K562 (cell line): ENCODE results near the gene DYRK2. TPM values are rescaled to one million over a fixed set of nuclear protein-coding genes. Genes with fewer than 3 reads are reported as not detected.

Experiments used
- ATAC-seq: fragments of 200-7000 bp; cut with Tn5 transposase; 3 replicates; pipeline ENCODE4 v1.9.1; 2020; ENCODE audit warnings: moderate library complexity
- BruUV-seq: library from RNA; stranded (reverse); fragments of 400-500 nt; replicated peaks from 2 replicates; lab custom pipeline; 2021; lab: Mats Ljungman, UMichigan
- CTCF ChIA-PET: fragments of 300-600 bp; formaldehyde crosslinking; extraction: SDS; loops from one replicate; lab custom pipeline; 2021; ENCODE audit warnings: low intra/inter-chr PET ratio; lab: Yijun Ruan, JAX
- POLR2A ChIA-PET: fragments of 300-600, 350-650 bp; sonication (Branson Sonifier 250); formaldehyde crosslinking; extraction: SDS; loops from one replicate; lab custom pipeline; 2021; ENCODE audit warnings: antibody characterized with exemption, inconsistent platforms; lab: Yijun Ruan, JAX
- DNase-seq, 4 experiments: peaks; one replicate each; pipeline versions ENCODE4 v3.0.0 to v3.0.0-alpha.2; 2011 to 2018; ENCODE audit warnings: low spot score in 3 of 4, mixed read lengths in 3 of 4; ENCODE audit errors: extremely low read depth in 1 of 4
- FAIRE-seq: peaks from 2 replicates; lab custom pipeline; 2011; peaks lifted over from hg19 to GRCh38; lab: Jason Lieb, UNC
- H2AFZ ChIP-seq: 2 replicates; pipeline ENCODE4 v1.6.0; 2011; ENCODE audit warnings: low read depth, low read length, control low read depth, inconsistent platforms
- H3K27ac ChIP-seq: fragments of 200-600 bp; 3 replicates; pipeline ENCODE4 v1.8.0; 2011; ENCODE audit warnings: low read depth, mild to moderate bottlenecking, control low read depth, inconsistent platforms, low read length, moderate library complexity, mixed read lengths; ENCODE audit errors: extremely low read depth
- H3K27me3 ChIP-seq, 2 experiments: fragments of 300-600 bp in 1 of 2; 2 replicates in 1 of 2; 3 replicates in 1 of 2; pipeline versions ENCODE4 v1.6.0 to v1.8.0; 2011; ENCODE audit warnings: inconsistent platforms in 2 of 2, low read length in 2 of 2, mild to moderate bottlenecking in 1 of 2, mixed read lengths in 1 of 2, moderate library complexity in 1 of 2; ENCODE audit not compliant: control insufficient read depth in 2 of 2, insufficient read depth in 2 of 2
- H3K36me3 ChIP-seq: fragments of 300-600 bp; 3 replicates; pipeline ENCODE4 v1.8.0; 2011; ENCODE audit warnings: mild to moderate bottlenecking, low read length, inconsistent platforms; ENCODE audit not compliant: control insufficient read depth, insufficient read depth
- H3K4me1 ChIP-seq, 2 experiments: fragments of 200-600 bp in 1 of 2; replicated peaks in 1 of 2; 2 replicates in 1 of 2; 3 replicates in 1 of 2; pipeline versions ENCODE4 v1.5.1 to v1.8.0; 2011; ENCODE audit warnings: inconsistent platforms in 2 of 2, low read length in 2 of 2, mild to moderate bottlenecking in 1 of 2, mixed read lengths in 1 of 2, moderate library complexity in 1 of 2; ENCODE audit not compliant: control insufficient read depth in 2 of 2, insufficient read depth in 2 of 2
- H3K4me2 ChIP-seq: 2 replicates; pipeline ENCODE4 v1.6.1; 2011; ENCODE audit warnings: low read length, control low read depth, inconsistent platforms, mixed read lengths; ENCODE audit not compliant: insufficient read depth
- H3K4me3 ChIP-seq: fragments of 200-600 bp; sonication (generic), shearing (Covaris generic); 2 replicates; pipeline ENCODE4 v1.5.1; 2016; ENCODE audit warnings: control low read depth, inconsistent platforms
- H3K79me2 ChIP-seq: fragments of 200-600 bp; 3 replicates; pipeline ENCODE4 v1.8.0; 2011; ENCODE audit warnings: low read length, inconsistent platforms; ENCODE audit not compliant: control insufficient read depth, insufficient read depth
- H3K9ac ChIP-seq, 2 experiments: 2 replicates each; pipeline versions ENCODE4 v1.6.0 to v1.6.1; 2011; ENCODE audit warnings: low read depth in 2 of 2, low read length in 2 of 2, control low read depth in 1 of 2, inconsistent platforms in 1 of 2, mild to moderate bottlenecking in 1 of 2, mixed read lengths in 1 of 2; ENCODE audit not compliant: insufficient read depth in 1 of 2
- H3K9me1 ChIP-seq: one replicate; pipeline ENCODE4 v1.6.0; 2011; ENCODE audit warnings: inconsistent platforms, mild to moderate bottlenecking, low read length, moderate library complexity; ENCODE audit not compliant: control insufficient read depth, insufficient read depth
- H3K9me3 ChIP-seq: replicated peaks from 2 replicates; pipeline ENCODE4 v1.5.1; 2011; ENCODE audit warnings: low read depth, low read length, inconsistent platforms; ENCODE audit not compliant: control insufficient read depth, insufficient read depth
- H4K20me1 ChIP-seq: replicated peaks from 2 replicates; pipeline ENCODE4 v1.6.1; 2011; ENCODE audit warnings: low read length, inconsistent platforms, mixed read lengths; ENCODE audit not compliant: control insufficient read depth, insufficient read depth
- BRD4 ChIP-seq: fragments of 200-600 bp; sonication (generic); IDR thresholded peaks from 2 replicates; pipeline ENCODE4 v1.6.1; 2017; ENCODE audit warnings: inconsistent platforms
- JUN ChIP-seq, 2 experiments: sonication (generic) in 1 of 2; formaldehyde crosslinking in 1 of 2; IDR thresholded peaks; 2 replicates each; pipeline versions ENCODE4 v1.6.1 to v1.8.0; 2012 to 2022; ENCODE audit warnings: borderline replicate concordance in 2 of 2, mild to moderate bottlenecking in 2 of 2, improper control_type of control experiment in 1 of 2, low read depth in 1 of 2, low read length in 1 of 2, missing genetic modification reagents in 1 of 2
- MYNN ChIP-seq, 2 experiments: sonication (generic); formaldehyde crosslinking in 1 of 2; IDR thresholded peaks; 2 replicates each; pipeline versions ENCODE4 v1.5.0 to v1.6.1; 2016 to 2020; ENCODE audit warnings: antibody characterized with exemption in 1 of 2, missing genetic modification reagents in 1 of 2
- PML ChIP-seq: IDR thresholded peaks from 2 replicates; pipeline ENCODE4 v1.6.1; 2012; ENCODE audit warnings: low read length, inconsistent platforms
- ZNF696 ChIP-seq: fragments of 250-450 bp; sonication (Bioruptor Pico); conservative IDR thresholded peaks from 2 replicates; pipeline ENCODE4 v1.4.0; 2020; ENCODE audit warnings: mild to moderate bottlenecking, moderate library complexity
- WGBS: fragments of 100-300 bp; shearing (Covaris generic); methylation state at CpG from one replicate; pipeline ENCODE4 v1.1.6; 2016; ENCODE audit warnings: low coverage, mixed read lengths; ENCODE audit not compliant: insufficient coverage; ENCODE audit errors: missing lambda C conversion rate; 5-methylcytosine and 5-hydroxymethylcytosine counted together
- in situ Hi-C: fragments of 300-500 bp; cut with MboI; formaldehyde crosslinking; loops from 4 replicates; pipeline ENCODE4 v1.15.0; 2018; ENCODE audit warnings: inconsistent platforms, mixed read lengths
- intact Hi-C: fragments of 100-400 bp; cut with micrococcal nuclease; formaldehyde crosslinking; loops from 2 replicates; pipeline ENCODE4 v1.14.2; 2022
- polyA plus RNA-seq, 8 experiments: library from polyadenylated mRNA; depleted of rRNA in 4 of 8; stranded (reverse) in 5 of 8; unstranded in 3 of 8; fragments of >200 nt; fragmentation: Nextera tagmentation in 2 of 8; fragmentation: Illumina TruSeq in 1 of 8; extraction: Ambion mirVana in 2 of 8; extraction: Trizol in 1 of 8; gene quantifications; 2 replicates each; pipeline versions ENCODE4 v1.2.1 to v1.2.3, GENCODE V29; 2011 to 2014; ENCODE audit warnings: inconsistent platforms in 1 of 8, missing spikeins in 1 of 8
- total RNA-seq, 7 experiments: library from RNA; depleted of rRNA in 6 of 7; stranded (reverse); fragments of >200 nt in 6 of 7; fragmentation: Illumina TruSeq in 2 of 7; extraction: Trizol in 2 of 7; gene quantifications; 2 replicates each; pipeline versions ENCODE4 v1.2.1 to v1.2.3, GENCODE V29; 2011 to 2021; ENCODE audit warnings: low replicate concordance in 1 of 7
- TF ChIP-seq, protein P1 (sequence below): fragments of 450-650 bp; IDR thresholded peaks from 2 replicates; pipeline ENCODE4 v1.6.1; 2018; ENCODE audit not compliant: partially characterized antibody
- TF ChIP-seq, protein P2 (sequence below): fragments of 250-450 bp; sonication (Bioruptor Pico); IDR thresholded peaks from 2 replicates; pipeline ENCODE4 v1.5.1; 2021; ENCODE audit warnings: mild to moderate bottlenecking
- TF ChIP-seq, protein P3 (sequence below): fragments of 450-650 bp; formaldehyde crosslinking; IDR thresholded peaks from 2 replicates; pipeline ENCODE4 v1.4.0; 2020; ENCODE audit warnings: mild to moderate bottlenecking, moderate library complexity
- TF ChIP-seq, protein P4 (sequence below): sonication (generic); formaldehyde crosslinking; IDR thresholded peaks from 2 replicates; pipeline ENCODE4 v1.8.0; 2022; ENCODE audit warnings: mild to moderate bottlenecking, missing genetic modification reagents

The DYRK2 gene
- total and polyA plus RNA-seq, 9 of the 15 experiments (the other 6 are each of a cell fraction or from before 2014, with no cell fraction given) = 1.7 to 15.4 (median 8.4) TPM

DNA sequence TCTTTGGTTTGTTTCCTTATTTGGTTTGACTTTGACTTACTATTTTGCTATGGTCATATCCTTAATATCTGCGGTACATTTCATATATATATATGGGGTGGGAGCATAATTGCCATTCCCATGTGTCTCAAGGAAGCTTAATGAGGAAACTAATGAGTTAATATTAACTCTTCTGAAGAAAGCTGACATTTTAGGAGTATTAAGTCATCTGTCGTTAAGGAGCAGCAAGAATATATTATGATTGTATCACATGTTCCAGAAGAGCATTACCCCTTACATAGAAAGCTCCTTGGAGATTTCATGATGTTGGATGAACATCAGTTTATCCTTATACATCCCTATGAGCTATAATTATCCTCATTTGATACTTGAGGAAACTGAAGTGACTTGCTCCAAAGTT is 15.6 kb downstream of the DYRK2 start (continued):
- TF ChIP-seq, protein P1, sequence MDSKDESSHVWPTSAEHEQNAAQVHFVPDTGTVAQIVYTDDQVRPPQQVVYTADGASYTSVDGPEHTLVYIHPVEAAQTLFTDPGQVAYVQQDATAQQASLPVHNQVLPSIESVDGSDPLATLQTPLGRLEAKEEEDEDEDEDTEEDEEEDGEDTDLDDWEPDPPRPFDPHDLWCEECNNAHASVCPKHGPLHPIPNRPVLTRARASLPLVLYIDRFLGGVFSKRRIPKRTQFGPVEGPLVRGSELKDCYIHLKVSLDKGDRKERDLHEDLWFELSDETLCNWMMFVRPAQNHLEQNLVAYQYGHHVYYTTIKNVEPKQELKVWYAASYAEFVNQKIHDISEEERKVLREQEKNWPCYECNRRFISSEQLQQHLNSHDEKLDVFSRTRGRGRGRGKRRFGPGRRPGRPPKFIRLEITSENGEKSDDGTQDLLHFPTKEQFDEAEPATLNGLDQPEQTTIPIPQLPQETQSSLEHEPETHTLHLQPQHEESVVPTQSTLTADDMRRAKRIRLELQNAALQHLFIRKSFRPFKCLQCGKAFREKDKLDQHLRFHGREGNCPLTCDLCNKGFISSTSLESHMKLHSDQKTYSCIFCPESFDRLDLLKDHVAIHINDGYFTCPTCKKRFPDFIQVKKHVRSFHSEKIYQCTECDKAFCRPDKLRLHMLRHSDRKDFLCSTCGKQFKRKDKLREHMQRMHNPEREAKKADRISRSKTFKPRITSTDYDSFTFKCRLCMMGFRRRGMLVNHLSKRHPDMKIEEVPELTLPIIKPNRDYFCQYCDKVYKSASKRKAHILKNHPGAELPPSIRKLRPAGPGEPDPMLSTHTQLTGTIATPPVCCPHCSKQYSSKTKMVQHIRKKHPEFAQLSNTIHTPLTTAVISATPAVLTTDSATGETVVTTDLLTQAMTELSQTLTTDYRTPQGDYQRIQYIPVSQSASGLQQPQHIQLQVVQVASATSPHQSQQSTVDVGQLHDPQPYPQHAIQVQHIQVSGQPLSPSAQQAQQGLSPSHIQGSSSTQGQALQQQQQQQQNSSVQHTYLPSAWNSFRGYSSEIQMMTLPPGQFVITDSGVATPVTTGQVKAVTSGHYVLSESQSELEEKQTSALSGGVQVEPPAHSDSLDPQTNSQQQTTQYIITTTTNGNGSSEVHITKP = no peak
- TF ChIP-seq, protein P2, sequence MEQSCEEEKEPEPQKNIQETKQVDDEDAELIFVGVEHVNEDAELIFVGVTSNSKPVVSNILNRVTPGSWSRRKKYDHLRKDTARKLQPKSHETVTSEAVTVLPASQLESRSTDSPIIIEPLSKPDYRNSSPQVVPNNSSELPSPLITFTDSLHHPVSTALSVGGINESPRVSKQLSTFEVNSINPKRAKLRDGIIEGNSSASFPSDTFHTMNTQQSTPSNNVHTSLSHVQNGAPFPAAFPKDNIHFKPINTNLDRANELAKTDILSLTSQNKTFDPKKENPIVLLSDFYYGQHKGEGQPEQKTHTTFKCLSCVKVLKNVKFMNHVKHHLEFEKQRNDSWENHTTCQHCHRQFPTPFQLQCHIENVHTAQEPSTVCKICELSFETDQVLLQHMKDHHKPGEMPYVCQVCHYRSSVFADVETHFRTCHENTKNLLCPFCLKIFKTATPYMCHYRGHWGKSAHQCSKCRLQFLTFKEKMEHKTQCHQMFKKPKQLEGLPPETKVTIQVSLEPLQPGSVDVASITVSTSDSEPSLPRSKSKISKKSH (CRISPR knock-in tag) = no peak
- TF ChIP-seq, all 486 proteins: peak for 0

DNA sequence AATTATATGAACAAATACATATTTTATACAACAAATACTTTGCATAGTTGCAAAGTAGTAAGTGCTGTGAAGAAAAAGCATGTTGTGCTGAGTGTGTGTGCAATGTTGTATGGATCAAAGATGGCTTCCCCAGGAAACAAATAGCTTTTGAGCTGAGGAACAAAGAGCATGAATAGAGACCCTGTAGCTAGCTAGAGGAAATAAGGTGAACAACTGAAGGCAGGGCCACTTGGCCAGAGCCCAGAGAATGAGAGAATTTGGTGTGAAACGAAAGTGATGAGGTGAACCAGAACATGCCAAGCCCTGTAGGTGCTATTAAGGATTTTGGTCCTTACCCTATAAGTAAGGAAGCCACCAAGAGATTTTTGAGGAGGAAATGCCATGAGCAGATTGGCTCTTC is 17.1 kb downstream of the DYRK2 start:
- no peak for DNase-seq
- CTCF ChIA-PET = no interaction called here
- no peak for ATAC-seq
- H3K4me1 ChIP-seq = peaks cover 0 to 7% of the 10 kb centered on the region in 2 experiments; a peak in 2 of 5 replicates
- 14% methylated on average over 1 of the region's 1 CpG for WGBS
- peaks cover 1% of the 10 kb centered on the region; the same call in 1 of the 3 replicates for H3K36me3 ChIP-seq
- FAIRE-seq = no peak
- no peak overlapping the region for H3K27ac ChIP-seq
- H4K20me1 ChIP-seq = peaks cover 5% of the 10 kb centered on the region; the same call in 1 of the 2 replicates
- no peak overlapping the region for H3K4me2 ChIP-seq
- H3K9ac ChIP-seq = no peak overlapping the region
- H2AFZ ChIP-seq = no peak overlapping the region
- H3K4me3 ChIP-seq = no peak overlapping the region
- POLR2A ChIA-PET = no interaction called here
- no peaks in the 10 kb centered on the region for H3K9me1 ChIP-seq
- intact Hi-C loops = no loop called here
- BruUV-seq = no TSS peak
- H3K9me3 ChIP-seq = no peaks in the 10 kb centered on the region
- in situ Hi-C loops = no loop called here
- no peaks in the 10 kb centered on the region for H3K27me3 ChIP-seq
- no peaks in the 10 kb centered on the region for H3K79me2 ChIP-seq
- TF ChIP-seq MYNN (IDR thresholded peaks at IDR 0.05) (no peak), MYNN (CRISPR knock-in tag; IDR thresholded peaks at IDR 0.05) (no peak), PML (no peak), ZNF696 (CRISPR knock-in tag) (no peak), JUN (IDR thresholded peaks at IDR 0.05; ENCODE audit: borderline replicate concordance, low read depth, low read length) (no peak), JUN (CRISPR knock-in tag; IDR thresholded peaks at IDR 0.05; ENCODE audit: borderline replicate concordance) (no peak), BRD4 (no peak)
- TF ChIP-seq, protein P3, sequence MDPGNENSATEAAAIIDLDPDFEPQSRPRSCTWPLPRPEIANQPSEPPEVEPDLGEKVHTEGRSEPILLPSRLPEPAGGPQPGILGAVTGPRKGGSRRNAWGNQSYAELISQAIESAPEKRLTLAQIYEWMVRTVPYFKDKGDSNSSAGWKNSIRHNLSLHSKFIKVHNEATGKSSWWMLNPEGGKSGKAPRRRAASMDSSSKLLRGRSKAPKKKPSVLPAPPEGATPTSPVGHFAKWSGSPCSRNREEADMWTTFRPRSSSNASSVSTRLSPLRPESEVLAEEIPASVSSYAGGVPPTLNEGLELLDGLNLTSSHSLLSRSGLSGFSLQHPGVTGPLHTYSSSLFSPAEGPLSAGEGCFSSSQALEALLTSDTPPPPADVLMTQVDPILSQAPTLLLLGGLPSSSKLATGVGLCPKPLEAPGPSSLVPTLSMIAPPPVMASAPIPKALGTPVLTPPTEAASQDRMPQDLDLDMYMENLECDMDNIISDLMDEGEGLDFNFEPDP (CRISPR knock-in tag) = no peak
- TF ChIP-seq, protein P4, sequence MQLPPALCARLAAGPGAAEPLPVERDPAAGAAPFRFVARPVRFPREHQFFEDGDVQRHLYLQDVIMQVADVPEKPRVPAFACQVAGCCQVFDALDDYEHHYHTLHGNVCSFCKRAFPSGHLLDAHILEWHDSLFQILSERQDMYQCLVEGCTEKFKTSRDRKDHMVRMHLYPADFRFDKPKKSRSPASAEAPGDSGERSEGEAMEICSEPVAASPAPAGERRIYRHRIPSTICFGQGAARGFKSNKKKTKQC (CRISPR knock-in tag) = no peak
